Stimulated activated CD4-positive, alpha-beta T cell treated with anti-CD3 and anti-CD28 coated beads, Interleukin-2, amount 100 ng/mL, for 4 hours (primary cell): ENCODE results near the gene ZNF319.
"Not testable (repeated sequence)": the region's sequence is repeated elsewhere in the genome, so short reads cannot be mapped to it uniquely, and the experiment has no call there.

ENCODE experiments used
- DNase-seq: peaks from one replicate; pipeline ENCODE4 v3.0.0-alpha.2; 2020; ENCODE audit warnings: low read depth

The ZNF319 gene

DNA sequence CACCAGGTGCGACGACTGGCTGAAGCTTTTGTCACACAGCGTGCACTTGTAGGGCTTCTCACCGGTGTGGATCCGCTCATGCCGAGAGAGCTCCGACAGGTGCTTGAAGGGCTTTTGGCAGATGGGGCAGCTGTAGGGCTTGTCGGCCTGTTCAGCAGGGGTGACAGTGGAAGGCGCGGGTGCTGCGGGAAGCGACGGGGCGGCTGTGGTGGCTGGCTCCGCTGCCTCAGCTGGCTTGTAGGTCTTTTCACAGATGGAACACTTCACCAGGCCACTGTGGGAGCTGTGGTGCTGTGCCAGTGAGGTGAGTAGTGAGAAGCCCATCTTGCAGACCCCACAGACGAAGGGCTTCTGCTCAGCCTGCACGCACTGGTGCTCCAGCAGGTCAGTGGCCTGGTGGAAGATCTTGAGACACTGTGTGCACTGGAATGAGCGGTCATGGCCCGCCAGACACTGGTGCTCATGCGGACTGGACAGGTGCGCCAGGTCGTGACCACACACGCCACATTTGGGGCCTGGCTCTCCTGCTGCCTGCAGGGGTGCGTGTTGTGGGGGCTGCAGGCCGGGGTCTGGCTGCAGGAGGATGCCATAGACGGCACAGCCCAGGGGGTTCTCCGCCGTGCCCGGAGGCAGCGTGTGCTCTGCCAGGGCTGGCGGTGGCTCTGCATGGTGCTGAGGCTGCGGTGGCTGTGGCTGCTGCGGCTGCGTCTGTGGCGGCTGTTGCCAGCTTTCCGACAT lies 2.8 kb downstream of the ZNF319 start:
- no peak for DNase-seq

- no peak for DNase-seq
Observed at GRCh38 chr16:57997176-57997527, 3.3 kb downstream of the ZNF319 start.

GRCh38 chr16:57996406-57997175 lies 3.9 kb downstream of the ZNF319 start:
- no peak for DNase-seq

DNA sequence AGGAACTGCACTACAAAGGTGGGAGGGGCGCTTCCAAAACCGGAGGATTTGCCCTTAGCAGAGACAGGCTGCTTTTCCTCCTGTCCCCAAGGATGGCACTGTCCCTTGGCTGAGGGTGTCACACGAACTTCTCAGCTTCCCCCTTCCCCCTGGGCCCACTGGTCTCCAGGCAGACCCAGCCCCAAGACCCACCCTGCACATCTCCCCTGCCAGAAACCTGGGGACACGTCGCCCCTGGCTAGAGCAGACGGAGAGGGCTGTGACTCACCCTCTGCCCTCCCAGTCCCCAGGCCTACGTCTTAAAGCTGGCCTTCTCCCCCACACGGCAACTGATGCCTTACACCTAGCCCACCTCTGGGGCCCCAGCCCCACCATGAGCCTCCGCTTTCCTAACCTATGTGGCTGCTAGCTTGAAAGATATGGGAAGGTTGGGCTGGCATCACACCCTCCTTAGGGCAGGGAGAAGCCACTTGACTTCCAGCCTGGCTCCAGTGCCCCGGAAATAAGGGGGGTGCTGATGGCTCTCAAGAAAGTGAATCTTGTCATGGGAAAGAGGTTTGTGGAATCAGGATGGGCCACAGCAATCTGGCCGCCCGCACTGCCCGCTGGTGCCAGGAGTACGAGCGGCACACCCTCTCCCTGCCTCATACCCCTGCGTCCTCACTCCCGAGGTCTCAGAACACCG lies 4.6 kb downstream of the ZNF319 start:
- no peak for DNase-seq

DNA sequence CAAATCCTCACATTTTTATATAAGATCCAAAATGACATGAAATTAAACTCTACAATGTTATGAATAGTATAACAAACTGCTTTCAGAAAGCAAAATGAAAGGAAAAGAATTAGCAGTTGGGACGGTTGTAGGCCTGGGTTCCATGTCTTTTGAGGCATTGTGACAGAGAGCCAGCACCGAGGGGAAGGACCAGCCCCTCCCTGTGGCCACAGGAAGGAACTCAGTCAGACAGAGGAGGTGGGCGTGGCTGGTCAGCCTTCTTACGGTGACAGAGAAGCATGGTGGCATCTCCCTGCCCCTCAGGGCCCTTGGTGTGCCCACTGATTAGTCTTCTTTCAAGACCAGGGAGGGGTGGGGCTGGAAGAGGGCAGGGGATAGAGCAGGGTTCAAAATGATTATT lies 5.7 kb downstream of the ZNF319 start:
- no peak for DNase-seq

GRCh38 chr16:57994361-57994760 lies 6.1 kb downstream of the ZNF319 start:
- no peak for DNase-seq

DNA sequence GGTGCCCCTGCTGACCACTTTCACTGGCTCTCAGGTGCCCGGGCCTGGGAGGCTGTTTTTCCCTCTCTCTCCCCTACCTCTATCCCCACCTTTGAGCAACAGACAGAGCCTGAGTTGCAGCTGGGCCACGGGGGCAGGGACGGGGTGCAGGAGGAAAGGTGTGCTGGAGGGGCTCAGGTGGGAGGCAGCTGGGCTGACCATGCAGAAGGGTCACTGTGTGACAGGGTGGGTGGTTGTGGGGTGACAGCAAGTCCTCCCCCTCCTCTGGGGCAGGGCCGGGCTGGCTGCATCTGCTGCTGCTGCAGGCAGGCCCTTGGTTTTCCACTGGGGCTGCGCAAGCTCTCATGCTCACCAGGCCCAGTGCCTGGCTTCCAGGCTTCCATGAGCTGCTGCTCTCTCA lies 6.6 kb downstream of the ZNF319 start:
- DNase-seq: no peak

DNA sequence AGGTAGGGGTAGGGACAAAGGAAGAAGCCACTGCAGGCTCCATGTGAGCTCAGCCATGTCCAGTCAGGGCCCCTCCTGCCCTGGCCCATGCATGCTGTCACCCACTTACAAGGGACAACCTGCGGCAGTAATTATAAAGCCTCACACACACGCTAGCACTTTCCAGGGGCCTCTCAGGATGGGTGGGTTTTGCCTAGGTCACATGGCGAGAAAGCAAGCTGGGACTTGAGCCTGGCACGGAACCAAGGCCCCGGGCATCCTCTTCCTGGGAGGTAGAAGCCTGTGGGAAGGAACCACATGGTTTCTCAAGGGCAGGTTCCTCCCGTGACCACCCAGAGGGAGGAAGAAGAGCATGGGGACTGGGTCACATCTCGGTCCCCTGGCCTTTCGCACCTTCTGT lies 7.0 kb downstream of the ZNF319 start:
- DNase-seq: no peak

- no peak for DNase-seq
Observed at GRCh38 chr16:57992084-57992483, 8.4 kb downstream of the ZNF319 start.

DNA sequence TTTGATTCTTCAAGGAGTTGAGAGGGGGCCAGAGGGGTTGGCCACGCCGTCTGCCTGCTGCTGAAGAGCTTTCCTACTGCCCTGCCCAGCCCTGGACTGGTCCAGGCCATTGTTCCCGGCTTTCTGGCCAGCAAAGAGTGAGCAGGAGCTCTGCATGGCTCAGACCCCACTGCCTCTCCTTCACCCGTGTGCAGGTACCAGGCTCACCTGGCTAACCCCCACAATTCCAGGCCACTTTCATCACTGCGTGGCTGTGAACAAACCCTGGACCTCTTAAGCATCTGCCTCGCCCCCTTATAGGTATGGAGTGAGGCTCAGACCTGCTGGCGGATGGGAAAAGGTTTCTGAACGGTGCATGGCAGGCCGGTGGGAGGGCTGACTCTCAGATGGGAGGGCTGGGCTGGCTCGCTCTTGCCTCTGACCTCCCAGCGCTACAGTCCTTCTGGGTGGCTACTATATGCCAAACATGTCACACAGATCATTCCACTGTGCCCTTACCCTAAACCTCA lies 8.9 kb downstream of the ZNF319 start:
- DNase-seq: no peak

DNA sequence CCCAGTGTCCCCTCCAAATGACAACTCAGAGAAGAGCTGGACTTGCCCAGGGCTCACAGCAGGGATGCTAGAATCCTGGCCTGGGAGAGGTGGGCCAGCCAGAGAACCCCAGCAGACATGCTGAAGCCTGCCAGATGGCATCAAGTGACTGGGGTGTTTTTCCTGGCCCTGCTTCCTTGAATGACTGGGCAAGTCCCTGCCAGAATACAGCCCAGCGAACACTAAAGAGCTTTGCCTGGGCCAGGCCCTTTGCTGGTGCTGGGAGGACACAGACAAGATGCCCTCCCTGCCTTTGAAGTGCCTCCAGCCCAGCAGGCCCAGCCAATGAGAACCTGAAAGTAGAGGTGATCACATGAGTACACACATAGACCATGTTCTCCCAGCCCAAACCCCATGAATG lies 11.5 kb downstream of the ZNF319 start:
- no peak for DNase-seq

- DNase-seq: no peak
Observed at GRCh38 chr16:57987441-57988177, 12.9 kb downstream of the ZNF319 start.

DNA sequence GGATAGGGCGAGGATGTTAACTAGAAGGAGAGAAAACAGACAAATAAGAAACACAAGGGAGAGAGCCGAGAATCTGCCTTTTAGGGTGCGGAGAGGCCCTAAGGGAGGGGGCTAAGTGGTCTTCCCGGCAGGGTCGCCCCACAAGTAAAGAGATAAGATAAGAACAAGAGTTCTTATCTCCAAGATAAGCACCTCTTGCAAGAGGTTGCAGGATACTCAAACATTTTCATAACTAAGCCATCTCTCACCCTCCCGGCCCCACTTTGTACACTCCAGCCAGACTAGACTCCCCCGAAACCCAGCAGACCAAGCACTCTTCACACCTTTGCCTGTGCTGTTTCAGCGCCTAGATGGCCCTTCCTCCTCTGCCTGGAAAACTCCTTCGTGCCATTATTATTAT lies 14.3 kb downstream of the ZNF319 start:
- DNase-seq: no peak

- no peak for DNase-seq
Observed at GRCh38 chr16:57985204-57986181, 15.0 kb downstream of the ZNF319 start.

- peak; percentile 92 for DNase-seq
Observed at GRCh38 chr16:57984443-57985203, 15.8 kb downstream of the ZNF319 start.

GRCh38 chr16:57982385-57982784 lies 18.1 kb downstream of the ZNF319 start:
- no peak for DNase-seq

DNA sequence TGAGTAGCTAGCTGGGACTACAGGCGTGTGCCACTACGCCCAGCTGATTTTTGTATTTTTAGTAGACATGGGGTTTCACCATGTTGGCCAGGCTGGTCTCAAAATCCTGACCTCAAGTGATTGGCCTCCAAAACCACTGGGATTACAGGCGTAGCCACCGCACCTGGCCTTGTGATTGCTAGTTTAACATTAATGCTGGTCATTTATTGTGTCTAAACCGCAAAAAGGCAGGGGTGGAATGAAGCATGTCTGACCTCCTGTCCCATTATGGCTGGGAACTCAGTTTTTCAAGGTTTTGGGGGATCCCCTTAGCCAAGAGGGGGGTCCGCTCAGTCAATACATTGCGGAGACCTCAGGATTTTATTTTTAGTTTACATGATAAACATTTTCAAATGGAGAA lies 18.8 kb downstream of the ZNF319 start:
- no peak for DNase-seq

GRCh38 chr16:57979006-57979585 lies 21.4 kb downstream of the ZNF319 start:
- no peak for DNase-seq

- DNase-seq: not testable (repeated sequence)
Observed at GRCh38 chr16:57978070-57978465, 22.4 kb downstream of the ZNF319 start.
